Measurements from ENCODE around the gene MBD3L4. TPM values are rescaled to one million over a fixed set of nuclear protein-coding genes. Genes with fewer than 3 reads are reported as not detected.
A peak's percentile ranks its signal among the peaks of the same experiment; 100 is the strongest.

MBD3L4 gene
- total and polyA plus RNA-seq, 2 experiments from 2014 or later: not detected

- Histone ChIP-seq H3K36me3 (no peaks in the 10 kb centered on the region), H3K27ac (no peak overlapping the region), H3K4me3 (no peak overlapping the region), H3K9me3 (ENCODE audit: low read depth) (no peaks in the 10 kb centered on the region), H3K27me3 (no peaks in the 10 kb centered on the region), H3K4me1 (ENCODE audit: low read depth) (no peaks in the 10 kb centered on the region)
- TF ChIP-seq, protein P1, sequence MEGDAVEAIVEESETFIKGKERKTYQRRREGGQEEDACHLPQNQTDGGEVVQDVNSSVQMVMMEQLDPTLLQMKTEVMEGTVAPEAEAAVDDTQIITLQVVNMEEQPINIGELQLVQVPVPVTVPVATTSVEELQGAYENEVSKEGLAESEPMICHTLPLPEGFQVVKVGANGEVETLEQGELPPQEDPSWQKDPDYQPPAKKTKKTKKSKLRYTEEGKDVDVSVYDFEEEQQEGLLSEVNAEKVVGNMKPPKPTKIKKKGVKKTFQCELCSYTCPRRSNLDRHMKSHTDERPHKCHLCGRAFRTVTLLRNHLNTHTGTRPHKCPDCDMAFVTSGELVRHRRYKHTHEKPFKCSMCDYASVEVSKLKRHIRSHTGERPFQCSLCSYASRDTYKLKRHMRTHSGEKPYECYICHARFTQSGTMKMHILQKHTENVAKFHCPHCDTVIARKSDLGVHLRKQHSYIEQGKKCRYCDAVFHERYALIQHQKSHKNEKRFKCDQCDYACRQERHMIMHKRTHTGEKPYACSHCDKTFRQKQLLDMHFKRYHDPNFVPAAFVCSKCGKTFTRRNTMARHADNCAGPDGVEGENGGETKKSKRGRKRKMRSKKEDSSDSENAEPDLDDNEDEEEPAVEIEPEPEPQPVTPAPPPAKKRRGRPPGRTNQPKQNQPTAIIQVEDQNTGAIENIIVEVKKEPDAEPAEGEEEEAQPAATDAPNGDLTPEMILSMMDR (IDR thresholded peaks at IDR 0.05; ENCODE audit: low read depth, low read length): no peak
- no peak for DNase-seq (ENCODE audit: low read depth in 1 of 2, low spot score in 1 of 2)
These were observed 32.1 kb downstream of the MBD3L4 start for GRCh38 chr19:7007859-7008258.

- no peaks in the 10 kb centered on the region for H3K4me1 ChIP-seq (ENCODE audit: low read depth)
- TF ChIP-seq, protein P1 (IDR thresholded peaks at IDR 0.05; ENCODE audit: low read depth, low read length): no peak
- H3K27me3 ChIP-seq: no peaks in the 10 kb centered on the region
- H3K4me3 ChIP-seq: no peak overlapping the region
- H3K36me3 ChIP-seq: no peaks in the 10 kb centered on the region
- no peaks in the 10 kb centered on the region for H3K9me3 ChIP-seq (ENCODE audit: low read depth)
- DNase-seq (ENCODE audit: low read depth in 1 of 2, low spot score in 1 of 2): no peak
- H3K27ac ChIP-seq: no peak overlapping the region
These were observed 33.8 kb downstream of the MBD3L4 start for GRCh38 chr19:7006135-7006704.

- H3K36me3 ChIP-seq: no peaks in the 10 kb centered on the region
- no peaks in the 10 kb centered on the region for H3K9me3 ChIP-seq (ENCODE audit: low read depth)
- H3K4me1 ChIP-seq (ENCODE audit: low read depth): no peaks in the 10 kb centered on the region
- H3K27ac ChIP-seq: no peak overlapping the region
- H3K27me3 ChIP-seq: no peaks in the 10 kb centered on the region
- DNase-seq (ENCODE audit: low read depth in 1 of 2, low spot score in 1 of 2): peak; percentile 1 to 57
- no peak overlapping the region for H3K4me3 ChIP-seq
- TF ChIP-seq, protein P1 (IDR thresholded peaks at IDR 0.05; ENCODE audit: low read depth, low read length): peak; percentile 62
These were observed 35.6 kb downstream of the MBD3L4 start for GRCh38 chr19:7004313-7004931.

DNA sequence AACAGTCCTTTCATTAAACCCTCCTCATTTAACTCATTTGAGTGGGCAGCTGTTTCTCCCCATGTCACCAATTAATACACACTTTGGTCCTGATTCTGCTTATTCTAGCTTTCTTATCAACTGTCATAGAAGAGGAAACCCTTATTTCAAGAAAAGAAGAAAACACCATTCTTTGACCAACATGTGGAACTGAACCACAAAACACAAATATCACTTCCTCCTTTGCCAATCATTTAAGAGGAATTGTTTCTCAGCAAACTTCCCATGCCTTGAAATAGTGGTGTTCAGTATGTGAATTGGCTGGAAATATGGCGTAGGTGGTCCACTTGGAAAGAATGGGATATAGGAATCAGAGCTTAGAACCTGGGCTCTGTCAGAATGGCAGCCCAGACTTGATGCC, 39.2 kb downstream of the MBD3L4 start:
- Histone ChIP-seq H3K27ac (no peak overlapping the region), H3K9me3 (ENCODE audit: low read depth) (no peaks in the 10 kb centered on the region), H3K27me3 (no peaks in the 10 kb centered on the region), H3K36me3 (no peaks in the 10 kb centered on the region), H3K4me1 (ENCODE audit: low read depth) (no peaks in the 10 kb centered on the region), H3K4me3 (no peak overlapping the region)
- TF ChIP-seq, protein P1 (IDR thresholded peaks at IDR 0.05; ENCODE audit: low read depth, low read length): no peak
- no peak for DNase-seq (ENCODE audit: low read depth in 1 of 2, low spot score in 1 of 2)

GRCh38 chr19:7000333-7000732, 39.6 kb downstream of the MBD3L4 start:
- H3K4me3 ChIP-seq: no peak overlapping the region

More at GRCh38 chr19:7000333-7000732, 39.6 kb downstream of the MBD3L4 start:
- DNase-seq (ENCODE audit: low read depth in 1 of 2, low spot score in 1 of 2): no peak
- TF ChIP-seq, protein P1 (IDR thresholded peaks at IDR 0.05; ENCODE audit: low read depth, low read length): no peak
- no peaks in the 10 kb centered on the region for H3K27me3 ChIP-seq
- H3K9me3 ChIP-seq (ENCODE audit: low read depth): no peaks in the 10 kb centered on the region
- no peaks in the 10 kb centered on the region for H3K36me3 ChIP-seq
- no peak overlapping the region for H3K27ac ChIP-seq
- H3K4me1 ChIP-seq (ENCODE audit: low read depth): no peaks in the 10 kb centered on the region

All from cardiac muscle cell (in vitro differentiated cells and primary cell).